ENCODE results near the gene NTMT1. TPM values are rescaled to one million over a fixed set of nuclear protein-coding genes. Genes with fewer than 3 reads are reported as not detected.
A peak's percentile ranks its signal among the peaks of the same experiment; 100 is the strongest.

Gene NTMT1
- total and polyA plus RNA-seq, 4 experiments from 2014 or later: 45.0 to 55.1 (median 46.9) TPM

GRCh38 chr9:129623331-129623730 is 2.6 kb upstream of the NTMT1 start:
- Histone ChIP-seq H3K9me3 (ENCODE audit: control insufficient read depth in 1 of 2, low read length in 2 of 2) (no peaks in the 10 kb centered on the region), H3K27ac (ENCODE audit: low read depth, low read length) (no peak overlapping the region), H3K4me3 (ENCODE audit: low read length in 2 of 2) (no peak overlapping the region), H3K36me3 (ENCODE audit: insufficient read depth, low read length) (no peaks in the 10 kb centered on the region), H3K4me1 (ENCODE audit: insufficient read depth, low read length) (peaks cover 47% of the 10 kb centered on the region), H3K27me3 (ENCODE audit: insufficient read depth, low read length) (peaks cover 17% of the 10 kb centered on the region)
- intact Hi-C loops (cut with micrococcal nuclease): no loop called here
- Mint-ChIP-seq H3K4me1 (peaks cover 22 to 59% (median 40%) of the 10 kb centered on the region in 4 donors), H3K9me3 (no peaks in the 10 kb centered on the region), H3K27me3 (peaks cover 14 to 28% of the 10 kb centered on the region in 2 donors), H3K27ac (peak overlapping the region in 2 of 7 donors; percentile 52 to 79), H3K4me3 (peak overlapping the region in 1 of 8 donors; percentile 48), H3K36me3 (peaks cover 0 to 12% of the 10 kb centered on the region in 2 donors)
- ChIA-PET CTCF (ENCODE audit: partially characterized antibody) (interaction anchor here (0.6 to 8.9 kb wide), 21 partner anchors 10 to 506 kb away, joined by 3 to 151 read pairs (median 6); partner anchors contain the start of genes ASB6 and IER5L), POLR2A (ENCODE audit: partially characterized antibody) (interaction anchor here (0.7 to 5.6 kb wide), 3 partner anchors 12 to 18 kb away, joined by 3 to 55 read pairs (median 6); partner anchors contain the start of gene ASB6)
- no peak for DNase-seq

- no peak overlapping the region for H3K4me3 ChIP-seq (ENCODE audit: low read length in 2 of 2)
- H3K4me1 Mint-ChIP-seq: peaks cover 22 to 64% (median 43%) of the 10 kb centered on the region in 4 donors
- peaks cover 56% of the 10 kb centered on the region for H3K4me1 ChIP-seq (ENCODE audit: insufficient read depth, low read length)
- peak overlapping the region; percentile 23 to 96 (median 91) for H3K27ac Mint-ChIP-seq
- H3K9me3 ChIP-seq (ENCODE audit: control insufficient read depth in 1 of 2, low read length in 2 of 2): no peaks in the 10 kb centered on the region
- H3K27me3 Mint-ChIP-seq: peaks cover 11 to 22% of the 10 kb centered on the region in 2 donors
- peak overlapping the region; percentile 4 to 89 (median 76) for H3K4me3 Mint-ChIP-seq
- H3K36me3 Mint-ChIP-seq: peaks cover 0 to 14% of the 10 kb centered on the region in 2 donors
- no peaks in the 10 kb centered on the region for H3K36me3 ChIP-seq (ENCODE audit: insufficient read depth, low read length)
- no peaks in the 10 kb centered on the region for H3K9me3 Mint-ChIP-seq
- DNase-seq: peak; percentile 60 to 68 (median 63)
- H3K27ac ChIP-seq (ENCODE audit: low read depth, low read length): no peak overlapping the region
- H3K27me3 ChIP-seq (ENCODE audit: insufficient read depth, low read length): peaks cover 14% of the 10 kb centered on the region
- intact Hi-C loops (cut with micrococcal nuclease): loop anchor here (1.0 kb wide), 1 partner anchor 485 kb away; no protein-coding TSS in a partner anchor
- CTCF ChIA-PET (ENCODE audit: partially characterized antibody): interaction anchor here (0.6 to 8.9 kb wide), 26 partner anchors 11 to 513 kb away, joined by 3 to 151 read pairs (median 6); partner anchors contain the start of genes ASB6, IER5L and PTPA
- POLR2A ChIA-PET (ENCODE audit: partially characterized antibody): interaction anchor here (0.6 to 5.6 kb wide), 16 partner anchors 9 to 596 kb away, joined by 3 to 58 read pairs (median 4); partner anchors contain the start of genes ASB6, IER5L and SH3GLB2
Observed at GRCh38 chr9:129624168-129624759, 1.7 kb upstream of the NTMT1 start.

- peaks cover 9 to 19% of the 10 kb centered on the region in 2 donors for H3K27me3 Mint-ChIP-seq
- peak in 4 of 5 donors; percentile 50 to 75 (median 57) for DNase-seq
- H3K4me1 Mint-ChIP-seq: peaks cover 23 to 65% (median 46%) of the 10 kb centered on the region in 4 donors
- intact Hi-C loops (cut with micrococcal nuclease): loop anchor here (1.0 kb wide), 1 partner anchor 486 kb away; no protein-coding TSS in a partner anchor
- Histone ChIP-seq H3K4me3 (ENCODE audit: low read length in 2 of 2) (no peak overlapping the region), H3K36me3 (ENCODE audit: insufficient read depth, low read length) (no peaks in the 10 kb centered on the region), H3K4me1 (ENCODE audit: insufficient read depth, low read length) (peaks cover 56% of the 10 kb centered on the region), H3K27ac (ENCODE audit: low read depth, low read length) (no peak overlapping the region), H3K27me3 (ENCODE audit: insufficient read depth, low read length) (peaks cover 8% of the 10 kb centered on the region), H3K9me3 (ENCODE audit: control insufficient read depth in 1 of 2, low read length in 2 of 2) (no peaks in the 10 kb centered on the region)
- peaks cover 0 to 17% of the 10 kb centered on the region in 2 donors for H3K36me3 Mint-ChIP-seq
- ChIA-PET CTCF (ENCODE audit: partially characterized antibody) (interaction anchor here (0.7 to 8.9 kb wide), 19 partner anchors 12 to 508 kb away, joined by 3 to 151 read pairs (median 11); partner anchors contain the start of genes ASB6 and IER5L), POLR2A (ENCODE audit: partially characterized antibody) (interaction anchor here (0.5 to 5.6 kb wide), 11 partner anchors 8 to 1956 kb away, joined by 3 to 58 read pairs (median 4); partner anchors contain the start of genes ASB6 and SH3GLB2)
- H3K4me3 Mint-ChIP-seq: peak overlapping the region; percentile 76 to 92 (median 86)
- no peaks in the 10 kb centered on the region for H3K9me3 Mint-ChIP-seq
- peak overlapping the region; percentile 81 to 96 (median 91) for H3K27ac Mint-ChIP-seq
Observed at GRCh38 chr9:129624947-129625346, 1.0 kb upstream of the NTMT1 start.

GRCh38 chr9:129626625-129627284 is 792 bp downstream of the NTMT1 start:
- Mint-ChIP-seq H3K27ac (peak overlapping the region; percentile 87 to 96 (median 95)), H3K36me3 (peaks cover 0 to 28% of the 10 kb centered on the region in 2 donors), H3K27me3 (peaks cover 2 to 10% of the 10 kb centered on the region in 2 donors), H3K4me3 (peak overlapping the region; percentile 84 to 93 (median 89)), H3K9me3 (no peaks in the 10 kb centered on the region), H3K4me1 (peaks cover 30 to 75% (median 57%) of the 10 kb centered on the region in 4 donors)
- Histone ChIP-seq H3K36me3 (ENCODE audit: insufficient read depth, low read length) (peaks cover 5% of the 10 kb centered on the region), H3K4me3 (ENCODE audit: low read length in 2 of 2) (peak overlapping the region; percentile 80 to 98), H3K9me3 (ENCODE audit: control insufficient read depth in 1 of 2, low read length in 2 of 2) (no peaks in the 10 kb centered on the region), H3K4me1 (ENCODE audit: insufficient read depth, low read length) (peaks cover 48% of the 10 kb centered on the region), H3K27ac (ENCODE audit: low read depth, low read length) (peak overlapping the region; percentile 91), H3K27me3 (ENCODE audit: insufficient read depth, low read length) (no peaks in the 10 kb centered on the region)
- ChIA-PET CTCF (ENCODE audit: partially characterized antibody) (interaction anchor here (3.8 to 8.9 kb wide), 6 partner anchors 13 to 496 kb away, joined by 21 to 151 read pairs (median 63); partner anchors contain the start of genes ASB6 and IER5L), POLR2A (ENCODE audit: partially characterized antibody) (interaction anchor here (0.8 to 5.6 kb wide), 13 partner anchors 14 to 516 kb away, joined by 3 to 58 read pairs (median 4); partner anchors contain the start of genes ASB6, CRAT, IER5L and PTPA)
- intact Hi-C loops (cut with micrococcal nuclease): loop anchor here (1.0 kb wide), 2 partner anchors 16 to 42 kb away; partner anchors contain the start of gene ASB6
- peak in 4 of 5 donors; percentile 34 to 68 (median 51) for DNase-seq

- H3K27ac Mint-ChIP-seq: peak overlapping the region; percentile 87 to 96 (median 95)
- Histone ChIP-seq H3K4me3 (ENCODE audit: low read length in 2 of 2) (peak overlapping the region; percentile 80 to 98), H3K9me3 (ENCODE audit: control insufficient read depth in 1 of 2, low read length in 2 of 2) (no peaks in the 10 kb centered on the region), H3K27ac (ENCODE audit: low read depth, low read length) (peak overlapping the region; percentile 91), H3K4me1 (ENCODE audit: insufficient read depth, low read length) (peaks cover 48% of the 10 kb centered on the region), H3K27me3 (ENCODE audit: insufficient read depth, low read length) (no peaks in the 10 kb centered on the region), H3K36me3 (ENCODE audit: insufficient read depth, low read length) (peaks cover 7% of the 10 kb centered on the region)
- DNase-seq: no peak
- peaks cover 5 to 37% of the 10 kb centered on the region in 2 donors for H3K36me3 Mint-ChIP-seq
- CTCF ChIA-PET (ENCODE audit: partially characterized antibody): interaction anchor here (1.3 to 8.9 kb wide), 5 partner anchors 12 to 497 kb away, joined by 3 to 151 read pairs (median 75); partner anchors contain the start of gene ASB6
- H3K4me1 Mint-ChIP-seq: peaks cover 35 to 78% (median 62%) of the 10 kb centered on the region in 4 donors
- intact Hi-C loops (cut with micrococcal nuclease): no loop called here
- peaks cover 0 to 8% of the 10 kb centered on the region in 2 donors for H3K27me3 Mint-ChIP-seq
- peak overlapping the region; percentile 84 to 93 (median 89) for H3K4me3 Mint-ChIP-seq
- POLR2A ChIA-PET (ENCODE audit: partially characterized antibody): interaction anchor here (0.8 to 5.6 kb wide), 6 partner anchors 13 to 516 kb away, joined by 3 to 58 read pairs (median 6); partner anchors contain the start of genes ASB6, IER5L and PTPA
- no peaks in the 10 kb centered on the region for H3K9me3 Mint-ChIP-seq
Observed at GRCh38 chr9:129627556-129628440, 1.8 kb downstream of the NTMT1 start.

- H3K4me1 ChIP-seq (ENCODE audit: insufficient read depth, low read length): peaks cover 48% of the 10 kb centered on the region
- H3K9me3 ChIP-seq (ENCODE audit: control insufficient read depth in 1 of 2, low read length in 2 of 2): no peaks in the 10 kb centered on the region
- peak overlapping the region in 2 of 8 donors; percentile 5 to 43 for H3K4me3 Mint-ChIP-seq
- peaks cover 13% of the 10 kb centered on the region for H3K36me3 ChIP-seq (ENCODE audit: insufficient read depth, low read length)
- H3K27me3 Mint-ChIP-seq: peaks cover 0 to 5% of the 10 kb centered on the region in 2 donors
- H3K27ac Mint-ChIP-seq: peak overlapping the region in 6 of 7 donors; percentile 60 to 96 (median 88)
- intact Hi-C loops (cut with micrococcal nuclease): no loop called here
- no peaks in the 10 kb centered on the region for H3K27me3 ChIP-seq (ENCODE audit: insufficient read depth, low read length)
- no peak for DNase-seq
- peaks cover 5 to 47% of the 10 kb centered on the region in 2 donors for H3K36me3 Mint-ChIP-seq
- peaks cover 35 to 76% (median 60%) of the 10 kb centered on the region in 4 donors for H3K4me1 Mint-ChIP-seq
- H3K4me3 ChIP-seq (ENCODE audit: low read length in 2 of 2): no peak overlapping the region
- POLR2A ChIA-PET (ENCODE audit: partially characterized antibody): interaction anchor here (5.5 to 5.6 kb wide), 2 partner anchors 12 to 490 kb away, joined by 55 to 58 read pairs; partner anchors contain the start of gene ASB6
- no peaks in the 10 kb centered on the region for H3K9me3 Mint-ChIP-seq
- H3K27ac ChIP-seq (ENCODE audit: low read depth, low read length): no peak overlapping the region
- CTCF ChIA-PET (ENCODE audit: partially characterized antibody): interaction anchor here (1.3 to 3.0 kb wide), 3 partner anchors 11 to 497 kb away, joined by 3 to 11 read pairs (median 9); no protein-coding TSS in a partner anchor
Observed at GRCh38 chr9:129628709-129629108, 2.7 kb downstream of the NTMT1 start.

Measured in CD4-positive, alpha-beta memory T cell (primary cell).